AG04449 (cell line): ENCODE results near the gene ZBTB14.

ENCODE experiments used
- CTCF ChIA-PET: fragments of 350-600 bp; formaldehyde crosslinking; extraction: SDS; loops from one replicate; lab custom pipeline; 2021; ENCODE audit warnings: antibody characterized with exemption; lab: Yijun Ruan, JAX
- POLR2A ChIA-PET: fragments of 400-600, 350-600 bp; formaldehyde crosslinking; extraction: SDS; loops from one replicate; lab custom pipeline; 2020; ENCODE audit warnings: antibody characterized with exemption, inconsistent platforms; lab: Yijun Ruan, JAX
- DNase-seq: peaks from one replicate; pipeline ENCODE4 v3.0.0-alpha.2; 2010; ENCODE audit warnings: low read depth, low spot score
- H3K4me3 ChIP-seq: 2 replicates; pipeline ENCODE4 v1.5.1; 2011; ENCODE audit warnings: low read depth, mild to moderate bottlenecking, control low read depth, low read length
- CTCF ChIP-seq: IDR thresholded peaks from one replicate; pipeline ENCODE4 v1.5.1; 2011; ENCODE audit warnings: mild to moderate bottlenecking, moderate library complexity, low read length, control low read depth, inconsistent platforms; ENCODE audit not compliant: insufficient read depth; ENCODE audit errors: missing control alignments

ZBTB14 gene

GRCh38 chr18:5284808-5285207 is 10.7 kb downstream of the ZBTB14 start:
- TF ChIP-seq CTCF, result no peak
- POLR2A ChIA-PET, result no interaction called here
- no peak overlapping the region for H3K4me3 ChIP-seq
- CTCF ChIA-PET, result no interaction called here
- DNase-seq, result no peak

GRCh38 chr18:5282770-5283169 is 12.8 kb downstream of the ZBTB14 start:
- POLR2A ChIA-PET, result no interaction called here
- CTCF ChIA-PET, result no interaction called here

GRCh38 chr18:5276947-5277346 is 18.6 kb downstream of the ZBTB14 start:
- ChIA-PET CTCF (no interaction called here), POLR2A (no interaction called here)
- H3K4me3 ChIP-seq, result no peak overlapping the region
- no peak for TF ChIP-seq CTCF
- DNase-seq, result no peak

More at GRCh38 chr18:5282770-5283169, 12.8 kb downstream of the ZBTB14 start:
- DNase-seq, result no peak
- H3K4me3 ChIP-seq, result no peak overlapping the region
- no peak for TF ChIP-seq CTCF

- no peak for TF ChIP-seq CTCF
- ChIA-PET POLR2A (no interaction called here), CTCF (no interaction called here)
- DNase-seq, result no peak
- H3K4me3 ChIP-seq, result no peak overlapping the region
Observed at GRCh38 chr18:5275872-5276271, 19.7 kb downstream of the ZBTB14 start.

GRCh38 chr18:5268874-5269273 is 26.7 kb downstream of the ZBTB14 start:
- CTCF ChIA-PET, result no interaction called here
- POLR2A ChIA-PET, result no interaction called here
- TF ChIP-seq CTCF, result no peak
- no peak for DNase-seq
- no peak overlapping the region for H3K4me3 ChIP-seq

GRCh38 chr18:5266721-5267120 is 28.8 kb downstream of the ZBTB14 start:
- POLR2A ChIA-PET, result no interaction called here
- TF ChIP-seq CTCF, result no peak
- no peak overlapping the region for H3K4me3 ChIP-seq
- CTCF ChIA-PET, result no interaction called here
- DNase-seq, result no peak
